Left kidney (tissue), 2 donors: ENCODE results near the gene SETD3. TPM values are rescaled to one million over a fixed set of nuclear protein-coding genes. Genes with fewer than 3 reads are reported as not detected.

Experiments used
- DNase-seq: peaks from one replicate; pipeline ENCODE4 v3.0.0-alpha.2; 2013
- polyA plus RNA-seq: library from polyadenylated mRNA; unstranded; fragments of 120-200 nt; gene quantifications from one replicate; pipeline ENCODE4 v1.2.1, GENCODE V29; 2013; ENCODE audit not compliant: insufficient read length

The SETD3 gene
- polyA plus RNA-seq, 1 donor: 65.7 TPM

GRCh38 chr14:99517643-99518381 lies 37.2 kb upstream of the SETD3 start:
- DNase-seq: no peak

GRCh38 chr14:99516871-99517642 lies 36.4 kb upstream of the SETD3 start:
- DNase-seq: no peak

GRCh38 chr14:99516156-99516870 lies 35.7 kb upstream of the SETD3 start:
- no peak for DNase-seq

GRCh38 chr14:99515301-99516155 lies 34.9 kb upstream of the SETD3 start:
- no peak for DNase-seq

GRCh38 chr14:99514552-99515300 lies 34.1 kb upstream of the SETD3 start:
- no peak for DNase-seq

GRCh38 chr14:99513946-99514551 lies 33.4 kb upstream of the SETD3 start:
- no peak for DNase-seq

GRCh38 chr14:99513183-99513694 lies 32.6 kb upstream of the SETD3 start:
- DNase-seq: no peak

GRCh38 chr14:99512571-99513182 lies 32.0 kb upstream of the SETD3 start:
- DNase-seq: no peak

GRCh38 chr14:99512110-99512449 lies 31.4 kb upstream of the SETD3 start:
- DNase-seq: no peak

GRCh38 chr14:99511421-99512109 lies 30.9 kb upstream of the SETD3 start:
- no peak for DNase-seq

GRCh38 chr14:99510556-99511139 lies 30.0 kb upstream of the SETD3 start:
- DNase-seq: no peak

GRCh38 chr14:99509871-99510555 lies 29.4 kb upstream of the SETD3 start:
- no peak for DNase-seq

GRCh38 chr14:99508896-99509629 lies 28.4 kb upstream of the SETD3 start:
- DNase-seq: no peak

- DNase-seq: no peak
Measured at GRCh38 chr14:99507860-99508640, 27.4 kb upstream of the SETD3 start.

- no peak for DNase-seq
Measured at GRCh38 chr14:99506276-99506675, 25.6 kb upstream of the SETD3 start.

- no peak for DNase-seq
Measured at GRCh38 chr14:99505089-99505488, 24.4 kb upstream of the SETD3 start.
